PFSK-1 (cell line): Measurements from ENCODE around the gene TMEM255B.

Source experiments
- REST ChIP-seq, 2 experiments: IDR thresholded peaks; 2 replicates each; pipeline versions ENCODE4 v1.6.1 to v1.8.0; 2011 to 2012; ENCODE audit warnings: low read depth in 2 of 2, low read length in 2 of 2, control low read depth in 1 of 2, inconsistent platforms in 1 of 2, mild to moderate bottlenecking in 1 of 2, moderate library complexity in 1 of 2; ENCODE audit not compliant: insufficient read depth in 1 of 2
- TAF1 ChIP-seq: IDR thresholded peaks from 2 replicates; pipeline ENCODE4 v1.6.1; 2012; ENCODE audit warnings: low read length, control low read depth, borderline replicate concordance; ENCODE audit not compliant: insufficient read depth

- TF ChIP-seq TAF1 = no peak
- no peak for TF ChIP-seq REST (IDR thresholded peaks at IDR 0.05; ENCODE audit: insufficient read depth in 1 of 2, low read depth in 2 of 2, low read length in 2 of 2)
Measured at GRCh38 chr13:113768018-113768905, 9.2 kb downstream of the TMEM255B start.
